GM12878 (cell line): ENCODE data around the gene CCDC181. TPM values are rescaled to one million over a fixed set of nuclear protein-coding genes. Genes with fewer than 3 reads are reported as not detected.

Experiments
- ATAC-seq: fragments of 200-7000 bp; cut with Tn5 transposase; 3 replicates; pipeline ENCODE4 v1.9.1; 2020; ENCODE audit warnings: mild to moderate bottlenecking, moderate library complexity
- BruUV-seq: library from RNA; stranded (reverse); fragments of 400-500 nt; replicated peaks from 2 replicates; lab custom pipeline; 2021; lab: Mats Ljungman, UMichigan
- CTCF ChIA-PET: fragments of 300-600 bp; sonication (Branson Sonifier 250); formaldehyde crosslinking; extraction: SDS; loops from one replicate; lab custom pipeline; 2021; ENCODE audit warnings: inconsistent platforms; lab: Yijun Ruan, JAX
- POLR2A ChIA-PET: fragments of 350-600 bp; formaldehyde crosslinking; extraction: SDS; loops from one replicate; lab custom pipeline; 2021; ENCODE audit warnings: inconsistent platforms; lab: Charles Lee
- RAD21 ChIA-PET: fragments of 300-600 bp; sonication (Branson Sonifier 250); formaldehyde crosslinking; loops from one replicate; lab custom pipeline; 2023; ENCODE audit warnings: antibody characterized with exemption; ENCODE audit not compliant: unreplicated experiment; lab: Charles Lee
- SMC1A ChIA-PET: fragments of 300-600 bp; sonication (Branson Sonifier 250); formaldehyde crosslinking; loops from one replicate; lab custom pipeline; 2023; ENCODE audit not compliant: unreplicated experiment, uncharacterized antibody; lab: Charles Lee
- DNase-seq: peaks from one replicate; pipeline ENCODE4 v3.0.0-alpha.2; 2011; ENCODE audit warnings: low read depth, low spot score
- FAIRE-seq: peaks from 3 replicates; lab custom pipeline; 2011; peaks lifted over from hg19 to GRCh38; lab: Jason Lieb, UNC
- H2AFZ ChIP-seq: 2 replicates; pipeline ENCODE4 v1.6.0; 2011; ENCODE audit warnings: low read depth, low read length, control low read depth; ENCODE audit not compliant: control insufficient read depth
- H3K27ac ChIP-seq: 2 replicates; pipeline ENCODE4 v1.5.1; 2011; ENCODE audit warnings: control low read depth; ENCODE audit not compliant: control insufficient read depth, insufficient read depth
- H3K27me3 ChIP-seq, 2 experiments: replicated peaks in 1 of 2; 2 replicates each; pipeline versions ENCODE4 v1.6.0 to v1.6.1; 2011; ENCODE audit warnings: low read length in 1 of 2; ENCODE audit not compliant: control insufficient read depth in 2 of 2, insufficient read depth in 2 of 2
- H3K36me3 ChIP-seq, 2 experiments: 2 replicates each; pipeline ENCODE4 v1.5.1; 2011; ENCODE audit warnings: low read length in 1 of 2; ENCODE audit not compliant: control insufficient read depth in 2 of 2, insufficient read depth in 2 of 2
- H3K4me1 ChIP-seq: 2 replicates; pipeline ENCODE4 v1.6.1; 2011; ENCODE audit warnings: mild to moderate bottlenecking, low read length, moderate library complexity, mixed read lengths; ENCODE audit not compliant: control insufficient read depth, insufficient read depth
- H3K4me2 ChIP-seq: 2 replicates; pipeline ENCODE4 v1.6.0; 2011; ENCODE audit warnings: control low read depth; ENCODE audit not compliant: control insufficient read depth, insufficient read depth
- H3K4me3 ChIP-seq: fragments of 200-600 bp; sonication (generic); 2 replicates; pipeline ENCODE4 v1.5.1; 2016
- H3K79me2 ChIP-seq: 2 replicates; pipeline ENCODE4 v1.6.0; 2011; ENCODE audit warnings: low read length; ENCODE audit not compliant: control insufficient read depth, insufficient read depth
- H3K9ac ChIP-seq: 2 replicates; pipeline ENCODE4 v1.8.0; 2011; ENCODE audit warnings: low read length, control low read depth, mixed read lengths; ENCODE audit not compliant: control insufficient read depth, insufficient read depth
- H3K9me3 ChIP-seq: replicated peaks from 3 replicates; pipeline ENCODE4 v1.5.1; 2011; ENCODE audit warnings: mild to moderate bottlenecking, low read length; ENCODE audit not compliant: control insufficient read depth, insufficient read depth
- H4K20me1 ChIP-seq: 2 replicates; pipeline ENCODE4 v1.6.0; 2011; ENCODE audit not compliant: control insufficient read depth, insufficient read depth
- CHD1 ChIP-seq: IDR thresholded peaks from 2 replicates; pipeline ENCODE4 v1.6.1; 2012; ENCODE audit warnings: low read depth, low read length, improper control_type of control experiment
- IKZF2 ChIP-seq, 2 experiments: fragments of 450-650 bp; IDR thresholded peaks; 2 replicates each; pipeline ENCODE4 v1.6.1; 2017; ENCODE audit warnings: mild to moderate bottlenecking in 2 of 2, moderate library complexity in 2 of 2
- KLF5 ChIP-seq: fragments of 450-650 bp; IDR thresholded peaks from 2 replicates; pipeline ENCODE4 v1.6.1; 2014; ENCODE audit warnings: mild to moderate bottlenecking; ENCODE audit not compliant: partially characterized antibody
- MTA2 ChIP-seq: fragments of 450-650 bp; IDR thresholded peaks from 2 replicates; pipeline ENCODE4 v1.6.1; 2016; ENCODE audit warnings: low read depth, mild to moderate bottlenecking, moderate library complexity
- PML ChIP-seq: IDR thresholded peaks from 2 replicates; pipeline ENCODE4 v1.6.1; 2012; ENCODE audit warnings: low read length, inconsistent platforms
- SMC3 ChIP-seq: IDR thresholded peaks from 2 replicates; pipeline ENCODE4 v1.6.1; 2011; ENCODE audit warnings: low read length, improper control_type of control experiment, borderline replicate concordance
- SREBF2 ChIP-seq: IDR thresholded peaks from 2 replicates; pipeline ENCODE4 v1.6.1; 2012; ENCODE audit warnings: mild to moderate bottlenecking, low read length
- TBL1XR1 ChIP-seq: IDR thresholded peaks from 2 replicates; pipeline ENCODE4 v1.6.1; 2012; ENCODE audit warnings: low read depth, low read length, improper control_type of control experiment
- TCF3 ChIP-seq: IDR thresholded peaks from 2 replicates; pipeline ENCODE4 v1.6.1; 2012; ENCODE audit warnings: low read depth, mild to moderate bottlenecking, low read length, borderline replicate concordance; ENCODE audit not compliant: insufficient read depth
- WRNIP1 ChIP-seq: IDR thresholded peaks from 2 replicates; pipeline ENCODE4 v1.6.1; 2011; ENCODE audit warnings: low read depth, low read length, improper control_type of control experiment, borderline replicate concordance
- ZNF622 ChIP-seq: fragments of 450-650 bp; IDR thresholded peaks from 2 replicates; pipeline ENCODE4 v1.6.1; 2017; ENCODE audit warnings: mild to moderate bottlenecking, inconsistent platforms
- WGBS: methylation state at CpG from one replicate; pipeline ENCODE4 v1.1.6; 2016; ENCODE audit warnings: low lambda C conversion rate; ENCODE audit not compliant: insufficient replicate concordance, insufficient coverage; ENCODE audit errors: missing lambda C conversion rate; 5-methylcytosine and 5-hydroxymethylcytosine counted together
- in situ Hi-C: fragments of 300-500 bp; cut with MboI; formaldehyde crosslinking; loops from 9 replicates; pipeline ENCODE4 v1.14.3; 2018; ENCODE audit warnings: mixed read lengths
- intact Hi-C: fragments of 100-400 bp; cut with micrococcal nuclease; formaldehyde crosslinking; loops from one replicate; pipeline ENCODE4 v1.14.2; 2022; ENCODE audit not compliant: unreplicated experiment
- polyA plus RNA-seq, 11 experiments: library from polyadenylated mRNA; depleted of rRNA in 4 of 11; unstranded in 6 of 11; stranded (reverse) in 5 of 11; fragments of >200 nt; fragmentation: Nextera tagmentation in 4 of 11; fragmentation: Illumina TruSeq in 1 of 11; extraction: Ambion mirVana in 4 of 11; extraction: Trizol in 1 of 11; gene quantifications; 1 replicate in 1 of 11; 2 replicates in 10 of 11; pipeline versions ENCODE4 v1.2.1 to v1.2.3, GENCODE V29; 2011 to 2016; ENCODE audit warnings: inconsistent platforms in 2 of 11, missing spikeins in 2 of 11, low read depth in 1 of 11
- total RNA-seq, 4 experiments: library from RNA; depleted of rRNA in 3 of 4; stranded (reverse); fragments of >200 nt in 3 of 4; fragmentation: Illumina TruSeq in 1 of 4; extraction: Trizol in 1 of 4; gene quantifications; 2 replicates each; pipeline versions ENCODE4 v1.2.1 to v1.2.3, GENCODE V29; 2013 to 2021
- TF ChIP-seq, protein P1 (sequence below), 3 experiments: IDR thresholded peaks in 2 of 3; conservative IDR thresholded peaks in 1 of 3; 2 replicates each; pipeline ENCODE4 v1.5.1; 2011; ENCODE audit warnings: low read depth in 3 of 3, low read length in 3 of 3, mild to moderate bottlenecking in 3 of 3, control low read depth in 2 of 3, moderate library complexity in 2 of 3, inconsistent platforms in 1 of 3, mixed read lengths in 1 of 3; ENCODE audit not compliant: control insufficient read depth in 2 of 3, insufficient read depth in 1 of 3; ENCODE audit errors: extremely low read depth in 1 of 3
- TF ChIP-seq, protein P2 (sequence below): IDR thresholded peaks from 2 replicates; pipeline ENCODE4 v1.6.1; 2011; ENCODE audit warnings: borderline replicate concordance, low read depth, mild to moderate bottlenecking, moderate library complexity, mixed read lengths, low read length; ENCODE audit not compliant: insufficient read depth; ENCODE audit errors: extremely low read length
- TF ChIP-seq, protein P3 (sequence below): fragments of 450-650 bp; formaldehyde crosslinking; IDR thresholded peaks from 2 replicates; pipeline ENCODE4 v1.5.0; 2022; ENCODE audit warnings: mild to moderate bottlenecking, missing genetic modification characterization

Gene CCDC181
- total and polyA plus RNA-seq, 10 of the 15 experiments (the other 5 are each of a cell fraction or from before 2014, with no cell fraction given), result not detected

DNA sequence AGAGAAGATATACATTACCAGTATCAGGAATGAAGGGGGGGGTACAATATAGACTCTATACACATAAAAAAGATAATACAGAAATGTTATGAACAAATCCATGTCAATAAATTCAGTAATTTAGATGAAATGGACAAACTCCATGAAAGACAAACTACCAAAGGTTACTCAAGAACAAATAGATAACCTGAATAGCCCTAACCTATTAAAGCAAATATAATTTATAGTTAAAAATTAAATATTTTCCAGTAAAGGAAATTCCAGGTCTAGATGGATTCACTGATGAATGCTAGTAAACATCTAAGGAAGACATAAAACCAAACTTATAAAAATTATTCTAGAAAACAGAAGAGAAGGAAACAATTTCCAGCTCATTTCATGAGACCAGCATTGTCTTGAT is 46.1 kb downstream of the CCDC181 start (continued):
- TF ChIP-seq PML, result no peak
- no peak for TF ChIP-seq SMC3
- no peak for TF ChIP-seq TCF3
- no peak for TF ChIP-seq KLF5
- no peak for TF ChIP-seq WRNIP1

- TF ChIP-seq CHD1, result no peak
- no peak for TF ChIP-seq IKZF2 (IDR thresholded peaks at IDR 0.05)
- TF ChIP-seq, protein P1, sequence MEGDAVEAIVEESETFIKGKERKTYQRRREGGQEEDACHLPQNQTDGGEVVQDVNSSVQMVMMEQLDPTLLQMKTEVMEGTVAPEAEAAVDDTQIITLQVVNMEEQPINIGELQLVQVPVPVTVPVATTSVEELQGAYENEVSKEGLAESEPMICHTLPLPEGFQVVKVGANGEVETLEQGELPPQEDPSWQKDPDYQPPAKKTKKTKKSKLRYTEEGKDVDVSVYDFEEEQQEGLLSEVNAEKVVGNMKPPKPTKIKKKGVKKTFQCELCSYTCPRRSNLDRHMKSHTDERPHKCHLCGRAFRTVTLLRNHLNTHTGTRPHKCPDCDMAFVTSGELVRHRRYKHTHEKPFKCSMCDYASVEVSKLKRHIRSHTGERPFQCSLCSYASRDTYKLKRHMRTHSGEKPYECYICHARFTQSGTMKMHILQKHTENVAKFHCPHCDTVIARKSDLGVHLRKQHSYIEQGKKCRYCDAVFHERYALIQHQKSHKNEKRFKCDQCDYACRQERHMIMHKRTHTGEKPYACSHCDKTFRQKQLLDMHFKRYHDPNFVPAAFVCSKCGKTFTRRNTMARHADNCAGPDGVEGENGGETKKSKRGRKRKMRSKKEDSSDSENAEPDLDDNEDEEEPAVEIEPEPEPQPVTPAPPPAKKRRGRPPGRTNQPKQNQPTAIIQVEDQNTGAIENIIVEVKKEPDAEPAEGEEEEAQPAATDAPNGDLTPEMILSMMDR (IDR thresholded peaks at IDR 0.05 in 2 of 3, conservative IDR thresholded peaks at IDR 0.05 in 1 of 3; ENCODE audit: control insufficient read depth in 2 of 3, extremely low read depth in 1 of 3, insufficient read depth in 1 of 3, low read depth in 3 of 3, low read length in 3 of 3), result no peak
- no peak for TF ChIP-seq TBL1XR1
- TF ChIP-seq ZNF622, result no peak
- no peak for TF ChIP-seq SREBF2
- TF ChIP-seq, protein P2, sequence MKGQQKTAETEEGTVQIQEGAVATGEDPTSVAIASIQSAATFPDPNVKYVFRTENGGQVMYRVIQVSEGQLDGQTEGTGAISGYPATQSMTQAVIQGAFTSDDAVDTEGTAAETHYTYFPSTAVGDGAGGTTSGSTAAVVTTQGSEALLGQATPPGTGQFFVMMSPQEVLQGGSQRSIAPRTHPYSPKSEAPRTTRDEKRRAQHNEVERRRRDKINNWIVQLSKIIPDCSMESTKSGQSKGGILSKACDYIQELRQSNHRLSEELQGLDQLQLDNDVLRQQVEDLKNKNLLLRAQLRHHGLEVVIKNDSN, result no peak
- TF ChIP-seq, protein P3, sequence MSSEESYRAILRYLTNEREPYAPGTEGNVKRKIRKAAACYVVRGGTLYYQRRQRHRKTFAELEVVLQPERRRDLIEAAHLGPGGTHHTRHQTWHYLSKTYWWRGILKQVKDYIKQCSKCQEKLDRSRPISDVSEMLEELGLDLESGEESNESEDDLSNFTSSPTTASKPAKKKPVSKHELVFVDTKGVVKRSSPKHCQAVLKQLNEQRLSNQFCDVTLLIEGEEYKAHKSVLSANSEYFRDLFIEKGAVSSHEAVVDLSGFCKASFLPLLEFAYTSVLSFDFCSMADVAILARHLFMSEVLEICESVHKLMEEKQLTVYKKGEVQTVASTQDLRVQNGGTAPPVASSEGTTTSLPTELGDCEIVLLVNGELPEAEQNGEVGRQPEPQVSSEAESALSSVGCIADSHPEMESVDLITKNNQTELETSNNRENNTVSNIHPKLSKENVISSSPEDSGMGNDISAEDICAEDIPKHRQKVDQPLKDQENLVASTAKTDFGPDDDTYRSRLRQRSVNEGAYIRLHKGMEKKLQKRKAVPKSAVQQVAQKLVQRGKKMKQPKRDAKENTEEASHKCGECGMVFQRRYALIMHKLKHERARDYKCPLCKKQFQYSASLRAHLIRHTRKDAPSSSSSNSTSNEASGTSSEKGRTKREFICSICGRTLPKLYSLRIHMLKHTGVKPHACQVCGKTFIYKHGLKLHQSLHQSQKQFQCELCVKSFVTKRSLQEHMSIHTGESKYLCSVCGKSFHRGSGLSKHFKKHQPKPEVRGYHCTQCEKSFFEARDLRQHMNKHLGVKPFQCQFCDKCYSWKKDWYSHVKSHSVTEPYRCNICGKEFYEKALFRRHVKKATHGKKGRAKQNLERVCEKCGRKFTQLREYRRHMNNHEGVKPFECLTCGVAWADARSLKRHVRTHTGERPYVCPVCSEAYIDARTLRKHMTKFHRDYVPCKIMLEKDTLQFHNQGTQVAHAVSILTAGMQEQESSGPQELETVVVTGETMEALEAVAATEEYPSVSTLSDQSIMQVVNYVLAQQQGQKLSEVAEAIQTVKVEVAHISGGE, result no peak
- no peak for TF ChIP-seq MTA2
- TF ChIP-seq, all 136 proteins: peak for 0
- no peaks in the 10 kb centered on the region for H3K27me3 ChIP-seq
- no TSS peak for BruUV-seq
- SMC1A ChIA-PET, result interaction anchor here (0.8 to 1.7 kb wide), 5 partner anchors 9 to 1029 kb away, joined by 3 to 5 read pairs (median 3); no protein-coding TSS in a partner anchor
- in situ Hi-C loops (no loop called here), intact Hi-C loops (no loop called here)
- H3K79me2 ChIP-seq, result peaks cover 10% of the 10 kb centered on the region
- peaks cover 0 to 7% of the 10 kb centered on the region in 2 experiments; a peak in 1 of 4 replicates for H3K36me3 ChIP-seq
- no peak; the same call in 2 of the 3 replicates for ATAC-seq
- no peaks in the 10 kb centered on the region for H3K4me1 ChIP-seq
- POLR2A ChIA-PET, result interaction anchor here (1.4 kb wide), 1 partner anchor 114 kb away, joined by 3 read pairs; the partner anchor contains the start of gene SLC19A2
- H3K9me3 ChIP-seq, result no peaks in the 10 kb centered on the region
- no peaks in the 10 kb centered on the region for H4K20me1 ChIP-seq
- H3K4me2 ChIP-seq, result no peak overlapping the region
- WGBS, result 52% methylated on average over 1 of the region's 1 CpG
- CTCF ChIA-PET, result interaction anchor here (0.8 to 1.3 kb wide), 3 partner anchors 23 to 771 kb away, joined by 3 to 5 read pairs (median 3); no protein-coding TSS in a partner anchor
- H2AFZ ChIP-seq, result no peak overlapping the region
- no peak overlapping the region; the same call in 1 of the 2 replicates for H3K9ac ChIP-seq
- DNase-seq, result no peak
- no peak overlapping the region for H3K27ac ChIP-seq
- RAD21 ChIA-PET, result no interaction called here
- FAIRE-seq, result no peak
- no peak overlapping the region for H3K4me3 ChIP-seq
These were observed 55.9 kb downstream of the CCDC181 start for GRCh38 chr1:169371404-169371803.
